H9 (cell line): ENCODE data around the gene THTPA. TPM values are rescaled to one million over a fixed set of nuclear protein-coding genes. Genes with fewer than 3 reads are reported as not detected.

Experiments used
- DNase-seq: peaks from one replicate; pipeline ENCODE4 v3.0.0-alpha.2; 2017
- H2AFZ ChIP-seq: one replicate; pipeline ENCODE4 v1.6.1; 2013; ENCODE audit warnings: mild to moderate bottlenecking, low read length, control low read depth, moderate library complexity
- H2AK5ac ChIP-seq: 2 replicates; pipeline ENCODE4 v1.6.1; 2013; ENCODE audit warnings: low read length, control low read depth, mixed read lengths; ENCODE audit not compliant: insufficient read length
- H2BK120ac ChIP-seq: one replicate; pipeline ENCODE4 v1.6.1; 2013; ENCODE audit warnings: low read depth, mild to moderate bottlenecking, low read length, control low read depth, inconsistent platforms; ENCODE audit not compliant: poor library complexity, severe bottlenecking
- H2BK12ac ChIP-seq: 2 replicates; pipeline ENCODE4 v1.6.1; 2013; ENCODE audit warnings: low read length, control low read depth, mixed read lengths, low read depth; ENCODE audit not compliant: insufficient read length
- H2BK15ac ChIP-seq: 2 replicates; pipeline ENCODE4 v1.6.1; 2013; ENCODE audit warnings: low read depth, low read length, control low read depth
- H2BK20ac ChIP-seq: one replicate; pipeline ENCODE4 v1.6.1; 2013; ENCODE audit warnings: low read depth, mild to moderate bottlenecking, low read length, control low read depth, inconsistent platforms; ENCODE audit not compliant: poor library complexity, severe bottlenecking
- H2BK5ac ChIP-seq: 2 replicates; pipeline ENCODE4 v1.6.1; 2013; ENCODE audit warnings: low read length, control low read depth, mixed read lengths; ENCODE audit not compliant: insufficient read length
- H3K14ac ChIP-seq: 2 replicates; pipeline ENCODE4 v1.6.1; 2013; ENCODE audit warnings: low read length, control low read depth; ENCODE audit not compliant: insufficient read depth
- H3K18ac ChIP-seq: 2 replicates; pipeline ENCODE4 v1.6.1; 2013; ENCODE audit warnings: low read depth, mild to moderate bottlenecking, mixed read lengths, low read length, control low read depth; ENCODE audit not compliant: insufficient read length
- H3K23ac ChIP-seq: 2 replicates; pipeline ENCODE4 v1.6.1; 2013; ENCODE audit warnings: low read length, control low read depth, mixed read lengths, low read depth; ENCODE audit not compliant: insufficient read length
- H3K23me2 ChIP-seq: 2 replicates; pipeline ENCODE4 v1.6.1; 2013; ENCODE audit warnings: low read depth, mild to moderate bottlenecking, mixed read lengths, low read length, control low read depth; ENCODE audit not compliant: insufficient read length, poor library complexity, severe bottlenecking
- H3K27ac ChIP-seq: 2 replicates; pipeline ENCODE4 v1.5.1; 2013; ENCODE audit warnings: low read length, control low read depth, mixed read lengths, low read depth; ENCODE audit not compliant: insufficient read length
- H3K27me3 ChIP-seq: 2 replicates; pipeline ENCODE4 v1.6.1; 2013; ENCODE audit warnings: low read length, control low read depth, inconsistent platforms; ENCODE audit not compliant: insufficient read depth
- H3K4ac ChIP-seq: 2 replicates; pipeline ENCODE4 v1.6.1; 2013; ENCODE audit warnings: low read depth, mild to moderate bottlenecking, control low read depth, inconsistent platforms, low read length, moderate library complexity
- H3K4me1 ChIP-seq: 2 replicates; pipeline ENCODE4 v1.6.1; 2013; ENCODE audit warnings: low read length, control low read depth, inconsistent platforms; ENCODE audit not compliant: insufficient read depth
- H3K4me2 ChIP-seq: 2 replicates; pipeline ENCODE4 v1.6.1; 2013; ENCODE audit warnings: low read length, control low read depth, mixed read lengths; ENCODE audit not compliant: insufficient read length, insufficient read depth
- H3K56ac ChIP-seq: 2 replicates; pipeline ENCODE4 v1.6.1; 2013; ENCODE audit warnings: low read depth, mild to moderate bottlenecking, mixed read lengths, low read length, control low read depth; ENCODE audit not compliant: insufficient read length
- H3K79me1 ChIP-seq: 2 replicates; pipeline ENCODE4 v1.6.1; 2013; ENCODE audit warnings: low read depth, mild to moderate bottlenecking, moderate library complexity, low read length, control low read depth, inconsistent platforms; ENCODE audit not compliant: insufficient read depth, poor library complexity, severe bottlenecking
- H3K79me2 ChIP-seq: 2 replicates; pipeline ENCODE4 v1.6.1; 2013; ENCODE audit warnings: low read length, control low read depth, inconsistent platforms; ENCODE audit not compliant: insufficient read depth
- H3K9ac ChIP-seq: 2 replicates; pipeline ENCODE4 v1.6.1; 2013; ENCODE audit warnings: low read length, control low read depth, mixed read lengths; ENCODE audit not compliant: insufficient read length; ENCODE audit errors: extremely low read depth
- H3K9me3 ChIP-seq: one replicate; pipeline ENCODE4 v1.6.1; 2013; ENCODE audit warnings: low read depth, low read length, inconsistent platforms; ENCODE audit not compliant: control insufficient read depth
- H3T11ph ChIP-seq: one replicate; pipeline ENCODE4 v1.6.1; 2013; ENCODE audit warnings: mild to moderate bottlenecking, low read length, control low read depth, inconsistent platforms
- H4K20me1 ChIP-seq: one replicate; pipeline ENCODE4 v1.6.1; 2013; ENCODE audit not compliant: control insufficient read depth, insufficient read length, insufficient read depth
- H4K5ac ChIP-seq: 2 replicates; pipeline ENCODE4 v1.6.1; 2013; ENCODE audit warnings: low read depth, mild to moderate bottlenecking, mixed read lengths, low read length, control low read depth; ENCODE audit not compliant: insufficient read length
- H4K8ac ChIP-seq: replicated peaks from 2 replicates; pipeline ENCODE4 v1.6.1; 2013; ENCODE audit warnings: low read length, control low read depth, mixed read lengths, low read depth; ENCODE audit not compliant: insufficient read length
- H4K91ac ChIP-seq: 2 replicates; pipeline ENCODE4 v1.6.1; 2013; ENCODE audit warnings: low read depth, mild to moderate bottlenecking, moderate library complexity, mixed read lengths, low read length, control low read depth; ENCODE audit not compliant: insufficient read length
- H3K27ac Mint-ChIP-seq, 3 experiments: 2 replicates in 2 of 3; 3 replicates in 1 of 3; pipeline ENCODE4 v1.8.0; 2020 to 2021; ENCODE audit warnings: mixed read lengths in 3 of 3, mild to moderate bottlenecking in 1 of 3, moderate library complexity in 1 of 3
- H3K27me3 Mint-ChIP-seq: 2 replicates; pipeline ENCODE4 v1.8.0; 2021; ENCODE audit warnings: low read depth, mild to moderate bottlenecking, moderate library complexity, mixed read lengths
- H3K36me3 Mint-ChIP-seq, 3 experiments: 2 replicates in 2 of 3; 3 replicates in 1 of 3; pipeline ENCODE4 v1.8.0; 2020 to 2021; ENCODE audit warnings: low read depth in 3 of 3, mixed read lengths in 3 of 3; ENCODE audit not compliant: insufficient read depth in 1 of 3
- H3K4me1 Mint-ChIP-seq, 2 experiments: 2 replicates each; pipeline ENCODE4 v1.8.0; 2020; ENCODE audit warnings: mixed read lengths in 2 of 2
- H3K4me3 Mint-ChIP-seq, 2 experiments: 2 replicates in 1 of 2; 3 replicates in 1 of 2; pipeline ENCODE4 v1.8.0; 2020 to 2021; ENCODE audit warnings: mild to moderate bottlenecking in 2 of 2, mixed read lengths in 2 of 2, moderate library complexity in 1 of 2
- H3K9me3 Mint-ChIP-seq, 2 experiments: 2 replicates in 1 of 2; 3 replicates in 1 of 2; pipeline ENCODE4 v1.8.0; 2020; ENCODE audit warnings: mild to moderate bottlenecking in 2 of 2, mixed read lengths in 2 of 2, moderate library complexity in 1 of 2
- CTCF ChIP-seq: fragments of 200-600 bp; sonication (generic); conservative IDR thresholded peaks from 3 replicates; pipeline ENCODE4 v1.8.0; 2021; ENCODE audit warnings: antibody characterized with exemption, mild to moderate bottlenecking
- WGBS: extraction: QIAGEN DNeasy Blood & Tissue Kit; methylation state at CpG from one replicate; pipeline ENCODE4 v1.1.7; 2013; ENCODE audit warnings: missing lambda C conversion rate, low lambda C conversion rate, mixed read lengths; ENCODE audit not compliant: insufficient read length; ENCODE audit errors: extremely low coverage; 5-methylcytosine and 5-hydroxymethylcytosine counted together
- total RNA-seq: library from RNA; stranded (reverse); gene quantifications from 2 replicates; pipeline ENCODE4 v1.2.1, GENCODE V29; 2021

The THTPA gene
- total RNA-seq, 1 experiment from 2014 or later = 15.6 TPM

- Histone ChIP-seq H3T11ph (no peak overlapping the region), H2BK12ac (no peak overlapping the region), H4K20me1 (peaks cover 3% of the 10 kb centered on the region), H3K9me3 (no peaks in the 10 kb centered on the region), H2BK20ac (no peak overlapping the region), H3K79me2 (no peaks in the 10 kb centered on the region), H3K18ac (no peak overlapping the region), H2AFZ (no peak overlapping the region), H3K56ac (no peak overlapping the region), H3K27ac (no peak overlapping the region), H2BK15ac (no peak overlapping the region), H4K5ac (no peak overlapping the region), H3K4me2 (no peak overlapping the region), H3K14ac (no peak overlapping the region), H2BK5ac (no peak overlapping the region), H3K23ac (no peak overlapping the region), H3K4me1 (peaks cover 3% of the 10 kb centered on the region; the same call in 1 of the 2 replicates), H3K9ac (no peak overlapping the region), H2AK5ac (no peak overlapping the region), H3K27me3 (no peaks in the 10 kb centered on the region), H2BK120ac (no peak overlapping the region), H4K91ac (no peak overlapping the region), H3K4ac (no peak overlapping the region), H4K8ac (no peak overlapping the region), H3K79me1 (no peaks in the 10 kb centered on the region), H3K23me2 (peaks cover 3% of the 10 kb centered on the region)
- H3K36me3 Mint-ChIP-seq = peaks cover 17 to 76% (median 68%) of the 10 kb centered on the region in 3 experiments
- peak; percentile 69 for DNase-seq
- H3K9me3 Mint-ChIP-seq = no peaks in the 10 kb centered on the region
- peak overlapping the region in 1 of 3 experiments; percentile 87; a peak in 1 of 7 replicates for H3K27ac Mint-ChIP-seq
- H3K4me1 Mint-ChIP-seq = peaks cover 13 to 27% of the 10 kb centered on the region in 2 experiments
- peak overlapping the region in 1 of 2 experiments; percentile 56; a peak in 1 of 5 replicates for H3K4me3 Mint-ChIP-seq
- H3K27me3 Mint-ChIP-seq = no peaks in the 10 kb centered on the region; the same call in 1 of the 2 replicates
- TF ChIP-seq CTCF = peak; percentile 96
- no CpG with 5 or more reads among the region's 2 CpGs for WGBS
Observed at GRCh38 chr14:23562822-23563472, 6.9 kb downstream of the THTPA start.
